Measurements from ENCODE around the gene PCSK4.

Gene PCSK4

DNA sequence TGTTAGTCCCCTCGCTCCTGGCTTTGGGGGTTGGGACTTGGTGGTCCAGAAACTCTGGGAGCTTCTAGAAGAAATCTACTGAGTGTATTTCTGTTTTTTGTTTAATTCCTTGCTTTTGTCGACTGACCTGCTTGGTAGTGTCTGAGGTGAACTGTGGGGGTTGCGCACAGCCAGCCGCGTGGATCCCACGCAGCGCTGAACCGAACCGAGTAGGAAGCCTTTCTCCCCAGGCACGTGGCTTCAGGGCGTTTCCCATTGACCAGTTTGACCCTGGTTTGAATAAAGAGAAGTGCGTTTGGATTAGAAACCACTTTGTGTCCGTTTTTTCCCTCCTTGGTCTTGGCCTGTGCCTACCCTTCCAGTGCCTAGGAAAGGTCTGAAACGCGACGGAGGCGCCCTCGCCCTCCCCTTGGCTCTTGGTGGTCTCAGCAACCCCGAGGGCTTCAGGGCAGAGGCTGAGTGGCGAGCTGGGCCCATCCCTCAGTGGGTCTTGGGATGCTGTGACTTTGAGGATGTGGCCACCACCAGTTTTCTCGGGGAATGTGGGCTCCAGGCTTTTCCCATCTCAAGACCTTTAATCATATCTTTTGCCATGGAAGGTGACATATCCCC is 54.7 kb downstream of the PCSK4 start:
- H3K4me2 ChIP-seq, result peak overlapping the region in 4 of 11 experiments; percentile 8 to 35 (median 28); a peak in 6 of 22 replicates
- H3K27me3 ChIP-seq, result no peaks in the 10 kb centered on the region
- TF ChIP-seq Cebpa-rat (IDR thresholded peaks at IDR 0.05), result no peak
- H3K9ac ChIP-seq, result peak overlapping the region in 2 of 11 experiments; percentile 20 to 28; a peak in 3 of 22 replicates
- H3K4me3 ChIP-seq, result no peak overlapping the region
- H3K27ac ChIP-seq, result peak overlapping the region in 2 of 11 experiments; percentile 6 to 9; a peak in 4 of 22 replicates
- peaks cover 58 to 97% (median 83%) of the 10 kb centered on the region in 11 experiments for H4K20me1 ChIP-seq
- H3K36me3 ChIP-seq, result peaks cover 63 to 75% (median 68%) of the 10 kb centered on the region in 11 experiments
- peaks cover 35 to 56% (median 40%) of the 10 kb centered on the region in 10 experiments for H3K4me1 ChIP-seq
- H3K9me3 ChIP-seq (replicated peaks in 1 of 11), result no peaks in the 10 kb centered on the region

DNA sequence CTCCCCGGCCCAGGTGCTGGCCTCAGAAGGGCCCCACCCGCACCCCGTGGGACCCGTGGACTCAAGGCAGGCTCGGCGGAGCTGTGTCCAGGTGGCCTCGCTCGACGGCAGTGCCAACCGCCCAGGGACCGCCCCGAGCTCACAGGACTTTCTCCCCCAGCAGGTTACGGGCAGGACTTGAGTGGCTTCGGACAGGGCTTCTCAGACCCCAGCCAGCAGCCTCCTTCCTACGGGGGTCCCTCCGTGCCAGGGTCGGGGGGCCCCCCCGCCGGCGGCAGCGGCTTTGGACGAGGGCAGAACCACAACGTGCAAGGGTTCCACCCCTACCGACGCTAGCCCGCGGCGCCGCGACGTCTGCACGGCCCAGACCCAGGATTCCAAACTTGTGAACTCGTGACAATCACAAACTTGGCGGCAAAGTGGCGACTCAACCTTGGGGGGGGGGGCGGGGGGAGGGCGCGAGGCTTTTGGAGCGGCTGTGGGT is 55.5 kb downstream of the PCSK4 start:
- Histone ChIP-seq H3K36me3 (peaks cover 62 to 75% (median 67%) of the 10 kb centered on the region in 11 experiments), H3K27ac (no peak overlapping the region; a peak in 1 of 22 replicates), H3K9ac (0 out of 22 replicates have a peak overlapping the region, but pooled peaks of 2 of the 11 experiments have one; percentile 19), H4K20me1 (peaks cover 53 to 97% (median 82%) of the 10 kb centered on the region in 11 experiments), H3K4me1 (peaks cover 27 to 47% (median 34%) of the 10 kb centered on the region in 10 experiments), H3K27me3 (no peaks in the 10 kb centered on the region), H3K9me3 (replicated peaks in 1 of 11) (no peaks in the 10 kb centered on the region), H3K4me2 (no peak overlapping the region), H3K4me3 (no peak overlapping the region)
- TF ChIP-seq Cebpa-rat (IDR thresholded peaks at IDR 0.05), result no peak

DNA sequence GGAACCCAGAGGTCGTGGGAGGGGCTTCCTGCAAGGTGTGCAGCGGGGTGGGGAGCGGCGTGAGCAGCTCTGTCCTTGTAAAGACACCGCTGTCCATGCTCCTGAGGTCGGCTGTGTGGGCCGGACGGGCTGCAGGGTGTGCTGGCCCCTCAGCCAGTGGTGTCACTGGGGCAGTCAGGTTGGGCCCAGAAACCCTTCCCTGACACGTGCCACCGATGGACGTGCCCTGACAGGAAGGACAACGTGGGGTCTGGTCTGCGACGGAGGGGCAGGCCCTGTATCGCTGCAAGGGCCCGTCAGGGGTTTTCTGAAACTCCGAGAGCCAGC is 56.1 kb downstream of the PCSK4 start:
- peaks cover 63 to 75% (median 68%) of the 10 kb centered on the region in 11 experiments for H3K36me3 ChIP-seq
- peaks cover 23 to 44% (median 36%) of the 10 kb centered on the region in 10 experiments for H3K4me1 ChIP-seq
- TF ChIP-seq Cebpa-rat (IDR thresholded peaks at IDR 0.05), result no peak
- peaks cover 53 to 97% (median 82%) of the 10 kb centered on the region in 11 experiments; a peak in 21 of 22 replicates for H4K20me1 ChIP-seq
- no peak overlapping the region for H3K4me3 ChIP-seq
- 0 out of 22 replicates have a peak overlapping the region, but pooled peaks of 2 of the 11 experiments have one; percentile 19 for H3K9ac ChIP-seq
- no peak overlapping the region for H3K4me2 ChIP-seq
- no peak overlapping the region for H3K27ac ChIP-seq
- no peaks in the 10 kb centered on the region for H3K27me3 ChIP-seq
- H3K9me3 ChIP-seq (replicated peaks in 1 of 11), result no peaks in the 10 kb centered on the region

DNA sequence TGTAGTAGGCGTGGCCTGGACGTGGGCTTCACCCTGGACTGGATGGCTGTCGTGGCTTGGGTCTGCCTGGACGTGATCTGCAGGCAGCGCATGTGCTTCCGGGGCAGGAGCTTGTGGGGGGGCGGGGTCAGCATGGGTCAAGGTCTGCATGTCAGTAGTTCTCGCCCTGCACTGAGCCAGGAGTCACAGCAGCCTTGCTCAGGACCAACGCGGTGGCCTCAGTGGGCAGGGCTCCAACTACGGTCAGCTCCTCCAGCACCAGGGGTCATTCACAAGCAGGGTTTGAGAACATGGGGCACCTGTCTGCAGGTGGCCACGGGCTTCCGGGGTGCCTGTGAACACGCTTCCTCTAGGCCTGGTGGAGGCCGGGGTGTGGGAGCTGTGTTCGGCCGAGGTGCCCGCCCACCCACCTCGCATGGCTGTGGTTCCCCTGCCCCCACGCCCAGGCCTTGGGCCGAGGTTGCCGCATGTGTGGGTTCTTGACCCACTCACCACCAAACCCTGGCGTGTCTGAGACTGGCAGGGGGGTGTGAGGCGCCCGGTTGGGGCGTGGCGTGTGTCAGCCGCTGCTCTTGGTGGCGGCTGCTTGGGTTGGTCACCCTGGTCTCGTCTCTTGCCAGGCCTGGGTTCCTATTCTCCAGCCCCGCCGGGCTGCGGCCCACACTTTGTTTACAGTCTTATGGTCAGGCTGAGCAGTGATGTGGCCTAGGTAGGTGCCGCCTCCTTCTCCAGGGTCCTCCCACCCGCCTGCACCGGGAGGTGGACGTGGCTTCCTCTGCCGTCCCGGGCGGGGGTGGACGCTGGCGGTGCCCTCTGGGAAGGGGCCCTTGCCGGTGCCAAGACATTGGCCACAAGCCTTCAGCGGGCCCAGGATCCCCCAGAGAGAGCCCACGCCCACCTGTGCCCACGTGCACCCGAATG is 56.8 kb downstream of the PCSK4 start:
- no peak overlapping the region; a peak in 1 of 22 replicates for H3K9ac ChIP-seq
- no peak overlapping the region for H3K4me2 ChIP-seq
- no peak for TF ChIP-seq Cebpa-rat (IDR thresholded peaks at IDR 0.05)
- peaks cover 70 to 81% (median 74%) of the 10 kb centered on the region in 11 experiments for H3K36me3 ChIP-seq
- peaks cover 58 to 97% (median 82%) of the 10 kb centered on the region in 11 experiments; a peak in 21 of 22 replicates for H4K20me1 ChIP-seq
- H3K27ac ChIP-seq, result no peak overlapping the region
- H3K4me1 ChIP-seq, result peaks cover 23 to 44% (median 40%) of the 10 kb centered on the region in 10 experiments
- H3K9me3 ChIP-seq (replicated peaks in 1 of 11), result no peaks in the 10 kb centered on the region
- no peaks in the 10 kb centered on the region for H3K27me3 ChIP-seq
- H3K4me3 ChIP-seq, result no peak overlapping the region

DNA sequence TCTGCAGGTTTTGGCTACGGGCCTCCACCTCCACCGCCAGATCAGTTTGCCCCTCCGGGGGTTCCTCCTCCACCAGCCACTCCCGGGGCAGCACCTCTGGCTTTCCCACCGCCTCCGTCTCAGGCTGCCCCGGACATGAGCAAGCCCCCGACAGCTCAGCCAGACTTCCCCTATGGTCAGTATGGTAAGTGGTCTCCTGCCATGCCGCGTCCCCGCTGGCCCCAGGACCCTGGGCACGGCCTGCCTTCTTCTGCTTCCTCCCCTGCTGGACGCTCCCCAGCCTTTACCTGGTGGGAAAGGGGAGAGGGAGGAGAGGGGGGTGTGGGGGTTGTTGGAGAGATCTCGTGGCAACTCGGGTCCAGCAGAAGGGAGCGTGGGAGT is 57.7 kb downstream of the PCSK4 start:
- H3K27ac ChIP-seq, result no peak overlapping the region
- no peaks in the 10 kb centered on the region for H3K27me3 ChIP-seq
- no peak overlapping the region for H3K9ac ChIP-seq
- H3K4me3 ChIP-seq, result no peak overlapping the region
- no peak for TF ChIP-seq Cebpa-rat (IDR thresholded peaks at IDR 0.05)
- H3K4me1 ChIP-seq, result peaks cover 24 to 46% (median 44%) of the 10 kb centered on the region in 10 experiments
- H3K9me3 ChIP-seq (replicated peaks in 1 of 11), result no peaks in the 10 kb centered on the region
- H3K4me2 ChIP-seq, result no peak overlapping the region
- H3K36me3 ChIP-seq, result peaks cover 73 to 90% (median 81%) of the 10 kb centered on the region in 11 experiments
- H4K20me1 ChIP-seq, result peaks cover 67 to 100% (median 90%) of the 10 kb centered on the region in 11 experiments

DNA sequence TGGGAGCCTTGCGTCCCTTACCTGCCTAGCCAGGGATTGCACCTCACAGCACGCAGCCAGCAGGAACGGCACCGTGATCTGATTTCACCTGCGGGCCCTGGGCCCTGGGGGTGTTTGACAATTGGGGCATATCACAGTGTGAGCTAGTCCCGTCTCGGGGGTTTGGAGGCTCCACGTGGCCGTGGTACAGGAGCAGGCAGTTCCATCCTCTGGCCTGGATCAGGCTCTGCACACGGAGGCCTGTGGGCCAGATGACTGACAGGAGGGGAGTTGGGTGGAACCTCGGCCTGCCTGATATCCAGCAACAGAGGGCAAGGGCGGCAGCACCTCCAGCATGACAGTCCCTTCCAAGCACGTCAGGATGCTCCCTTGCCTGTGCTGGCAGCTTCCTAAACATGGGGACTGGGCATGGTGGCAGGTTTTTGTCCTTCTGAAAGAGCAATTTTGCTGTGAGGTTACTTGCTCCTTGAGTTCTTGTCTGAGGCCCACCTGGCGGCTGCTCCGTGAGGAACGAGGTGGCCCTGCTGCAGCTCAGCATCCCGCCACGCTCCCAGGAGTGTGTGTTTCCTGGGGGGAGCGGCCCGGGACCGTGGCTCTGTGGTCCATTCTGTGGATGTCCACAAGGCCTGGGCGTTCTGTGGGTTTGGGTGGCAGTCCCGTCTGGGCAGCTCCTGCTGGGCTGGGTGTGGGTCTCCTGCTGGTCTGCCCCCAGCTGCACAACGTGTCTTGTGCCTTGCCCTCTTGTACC is 58.2 kb downstream of the PCSK4 start:
- Histone ChIP-seq H3K9me3 (replicated peaks in 1 of 11) (no peaks in the 10 kb centered on the region), H3K4me3 (no peak overlapping the region), H3K4me2 (no peak overlapping the region), H4K20me1 (peaks cover 72 to 100% (median 93%) of the 10 kb centered on the region in 11 experiments), H3K27ac (no peak overlapping the region), H3K27me3 (no peaks in the 10 kb centered on the region), H3K4me1 (peaks cover 25 to 47% (median 44%) of the 10 kb centered on the region in 10 experiments), H3K36me3 (peaks cover 76 to 95% (median 82%) of the 10 kb centered on the region in 11 experiments), H3K9ac (peak overlapping the region in 3 of 11 experiments; percentile 9 to 27 (median 10); a peak in 1 of 22 replicates)
- no peak for TF ChIP-seq Cebpa-rat (IDR thresholded peaks at IDR 0.05)
